WTC11 (cell line): ENCODE results near the gene TUBGCP2. TPM values are rescaled to one million over a fixed set of nuclear protein-coding genes. Genes with fewer than 3 reads are reported as not detected.

Experiments used
- ATAC-seq: fragments of 200-7000 bp; cut with Tn5 transposase; 2 replicates; pipeline ENCODE4 v1.10.0; 2021; ENCODE audit warnings: mild to moderate bottlenecking, moderate library complexity
- CTCF ChIA-PET: fragments of 300-600 bp; sonication (Branson Sonifier 250); formaldehyde crosslinking; loops from one replicate; lab custom pipeline; 2021; ENCODE audit warnings: antibody characterized with exemption; lab: Charles Lee
- POLR2A ChIA-PET: fragments of 350-600 bp; sonication (Branson Sonifier 250); formaldehyde crosslinking; loops from one replicate; lab custom pipeline; 2021; ENCODE audit warnings: antibody characterized with exemption; lab: Charles Lee
- DNase-seq: peaks from one replicate; pipeline ENCODE4 v3.0.0; 2021; ENCODE audit warnings: low spot score
- H3K27ac Mint-ChIP-seq: 2 replicates; pipeline ENCODE4 v1.8.0; 2021; ENCODE audit warnings: mixed read lengths
- H3K27me3 Mint-ChIP-seq: 2 replicates; pipeline ENCODE4 v1.8.0; 2021; ENCODE audit warnings: low read depth, mild to moderate bottlenecking, moderate library complexity, mixed read lengths
- H3K36me3 Mint-ChIP-seq: 2 replicates; pipeline ENCODE4 v1.8.0; 2021; ENCODE audit warnings: mixed read lengths
- H3K4me1 Mint-ChIP-seq: 2 replicates; pipeline ENCODE4 v1.8.0; 2022; ENCODE audit warnings: mixed read lengths
- H3K4me3 Mint-ChIP-seq: 2 replicates; pipeline ENCODE4 v1.8.0; 2021; ENCODE audit warnings: mild to moderate bottlenecking, moderate library complexity, mixed read lengths
- H3K9me3 Mint-ChIP-seq: 2 replicates; pipeline ENCODE4 v1.8.0; 2021; ENCODE audit warnings: mixed read lengths
- AFF4 ChIP-seq: sonication (generic); formaldehyde crosslinking; IDR thresholded peaks from 2 replicates; pipeline ENCODE4 v1.8.1; 2023; ENCODE audit warnings: mild to moderate bottlenecking, missing genetic modification reagents, borderline replicate concordance
- ATF1 ChIP-seq: sonication (generic); formaldehyde crosslinking; IDR thresholded peaks from 2 replicates; pipeline ENCODE4 v1.8.1; 2023; ENCODE audit warnings: mild to moderate bottlenecking, moderate library complexity, missing genetic modification reagents
- ATF2 ChIP-seq: sonication (generic); formaldehyde crosslinking; IDR thresholded peaks from 2 replicates; pipeline ENCODE4 v1.8.1; 2022; ENCODE audit warnings: low read depth, missing genetic modification reagents, borderline replicate concordance
- CBFB ChIP-seq: sonication (generic); formaldehyde crosslinking; IDR thresholded peaks from 2 replicates; pipeline ENCODE4 v1.8.1; 2022; ENCODE audit warnings: mild to moderate bottlenecking, low read depth, missing genetic modification reagents
- ELF4 ChIP-seq: sonication (generic); formaldehyde crosslinking; IDR thresholded peaks from 2 replicates; pipeline ENCODE4 v1.8.1; 2022; ENCODE audit warnings: low read depth, mild to moderate bottlenecking, moderate library complexity, missing genetic modification reagents
- ERG ChIP-seq: fragments of 250-450 bp; sonication (Bioruptor Pico); IDR thresholded peaks from 2 replicates; pipeline ENCODE4 v1.8.0; 2021; ENCODE audit warnings: mild to moderate bottlenecking
- ESRRA ChIP-seq: sonication (generic); formaldehyde crosslinking; IDR thresholded peaks from 2 replicates; pipeline ENCODE4 v1.8.1; 2022; ENCODE audit warnings: mild to moderate bottlenecking, missing genetic modification reagents, borderline replicate concordance
- HMGA2 ChIP-seq: fragments of 250-450 bp; sonication (Bioruptor Pico); IDR thresholded peaks from 2 replicates; pipeline ENCODE4 v1.4.0; 2021; ENCODE audit warnings: mild to moderate bottlenecking, moderate library complexity
- MYBL2 ChIP-seq: sonication (generic); formaldehyde crosslinking; IDR thresholded peaks from 2 replicates; pipeline ENCODE4 v1.8.1; 2023; ENCODE audit warnings: mild to moderate bottlenecking, moderate library complexity, missing genetic modification reagents
- NFYB ChIP-seq: sonication (generic); formaldehyde crosslinking; conservative IDR thresholded peaks from 2 replicates; pipeline ENCODE4 v1.8.0; 2022; ENCODE audit warnings: low read depth, missing genetic modification reagents
- NR1H2 ChIP-seq: sonication (generic); formaldehyde crosslinking; IDR thresholded peaks from 2 replicates; pipeline ENCODE4 v1.9.0; 2021; ENCODE audit warnings: mild to moderate bottlenecking, moderate library complexity, missing genetic modification reagents
- NR3C1 ChIP-seq: sonication (generic); formaldehyde crosslinking; conservative IDR thresholded peaks from 2 replicates; pipeline ENCODE4 v1.8.1; 2023; ENCODE audit warnings: low read depth, mild to moderate bottlenecking, missing genetic modification reagents
- OVOL2 ChIP-seq: fragments of 250-450 bp; sonication (Bioruptor Pico); IDR thresholded peaks from 2 replicates; pipeline ENCODE4 v1.9.0; 2021; ENCODE audit warnings: mild to moderate bottlenecking, borderline replicate concordance
- PREB ChIP-seq: sonication (generic); formaldehyde crosslinking; IDR thresholded peaks from 2 replicates; pipeline ENCODE4 v1.8.1; 2022; ENCODE audit warnings: mild to moderate bottlenecking, missing genetic modification reagents, moderate library complexity, borderline replicate concordance
- STAT6 ChIP-seq: sonication (generic); formaldehyde crosslinking; conservative IDR thresholded peaks from 2 replicates; pipeline ENCODE4 v1.8.1; 2023; ENCODE audit warnings: mild to moderate bottlenecking, low read depth, missing genetic modification reagents, moderate library complexity
- ZNF121 ChIP-seq: sonication (generic); formaldehyde crosslinking; IDR thresholded peaks from 2 replicates; pipeline ENCODE4 v1.8.0; 2023; ENCODE audit warnings: missing genetic modification reagents
- ZNF425 ChIP-seq: fragments of 250-450 bp; sonication (Bioruptor Pico); conservative IDR thresholded peaks from 2 replicates; pipeline ENCODE4 v1.9.0; 2021; ENCODE audit warnings: mild to moderate bottlenecking
- total RNA-seq: library from RNA; stranded (reverse); gene quantifications from 3 replicates; pipeline ENCODE4 v1.2.3, GENCODE V29; 2021

TUBGCP2 gene
- total RNA-seq, 1 experiment from 2014 or later = 62.5 TPM

- TF ChIP-seq HMGA2 (no peak), ATF1 (CRISPR knock-in tag) (no peak), ELF4 (no peak)
- TF ChIP-seq, all 79 proteins: peak for 0
Measured at GRCh38 chr10:133353202-133353959, 44.7 kb upstream of the TUBGCP2 start (continued).

GRCh38 chr10:133351408-133352318 is 43.0 kb upstream of the TUBGCP2 start:
- no peaks in the 10 kb centered on the region for H3K36me3 Mint-ChIP-seq
- no peak overlapping the region for H3K27ac Mint-ChIP-seq
- H3K27me3 Mint-ChIP-seq = peaks cover 2% of the 10 kb centered on the region; the same call in 1 of the 2 replicates
- DNase-seq (peak; percentile 59), ATAC-seq (peak; percentile 44)
- TF ChIP-seq ZNF121 (no peak), CBFB (0 out of 2 replicates have a peak, but pooled peaks have one; percentile 23), PREB (CRISPR knock-in tag) (no peak), STAT6 (0 out of 2 replicates have a peak, but pooled peaks have one; percentile 24), NR3C1 (0 out of 2 replicates have a peak, but pooled peaks have one; percentile 36), MYBL2 (CRISPR knock-in tag) (no peak), AFF4 (0 out of 2 replicates have a peak, but pooled peaks have one; percentile 49)
- peaks cover 4% of the 10 kb centered on the region for H3K4me1 Mint-ChIP-seq
- no peaks in the 10 kb centered on the region for H3K9me3 Mint-ChIP-seq
- CTCF ChIA-PET = interaction anchor here (0.6 to 1.9 kb wide), 9 partner anchors 15 to 1351 kb away, joined by 3 to 25 read pairs (median 5); partner anchors contain the start of gene CALY
- H3K4me3 Mint-ChIP-seq = no peak overlapping the region
- POLR2A ChIA-PET = interaction anchor here (0.7 kb wide), 1 partner anchor 73 kb away, joined by 3 read pairs; no protein-coding TSS in a partner anchor

- no peaks in the 10 kb centered on the region for H3K9me3 Mint-ChIP-seq
- no peaks in the 10 kb centered on the region for H3K36me3 Mint-ChIP-seq
- ChIA-PET CTCF (interaction anchor here (1.0 to 1.9 kb wide), 6 partner anchors 22 to 47 kb away, joined by 3 to 25 read pairs (median 7); no protein-coding TSS in a partner anchor), POLR2A (interaction anchor here (0.7 kb wide), 1 partner anchor 73 kb away, joined by 3 read pairs; no protein-coding TSS in a partner anchor)
- H3K27ac Mint-ChIP-seq = no peak overlapping the region
- DNase-seq = no peak
- no peak for ATAC-seq
- H3K27me3 Mint-ChIP-seq = peaks cover 2% of the 10 kb centered on the region; the same call in 1 of the 2 replicates
- no peak overlapping the region for H3K4me3 Mint-ChIP-seq
- peaks cover 9% of the 10 kb centered on the region for H3K4me1 Mint-ChIP-seq
- TF ChIP-seq ATF2 (CRISPR knock-in tag) (no peak), HMGA2 (no peak), ERG (CRISPR knock-in tag) (no peak), OVOL2 (CRISPR knock-in tag) (no peak), NR1H2 (no peak), ESRRA (CRISPR knock-in tag) (no peak), ZNF425 (CRISPR knock-in tag) (no peak), NFYB (no peak)
Measured at GRCh38 chr10:133350950-133351329, 42.3 kb upstream of the TUBGCP2 start.
